AG04450 (cell line): ENCODE measurements around the gene TKTL1. TPM values are rescaled to one million over a fixed set of nuclear protein-coding genes. Genes with fewer than 3 reads are reported as not detected.
"Not testable (repeated sequence)": the region's sequence is repeated elsewhere in the genome, so short reads cannot be mapped to it uniquely, and the experiment has no call there.

Experiments
- CTCF ChIA-PET: fragments of 300-600, 350-600 bp; formaldehyde crosslinking; extraction: SDS; loops from one replicate; lab custom pipeline; 2022; ENCODE audit warnings: antibody characterized with exemption, inconsistent platforms; lab: Charles Lee
- POLR2A ChIA-PET: fragments of 350-600 bp; formaldehyde crosslinking; extraction: SDS; loops from one replicate; lab custom pipeline; 2021; ENCODE audit warnings: antibody characterized with exemption, inconsistent platforms; lab: Yijun Ruan, JAX
- DNase-seq: peaks from one replicate; pipeline ENCODE4 v3.0.0-alpha.2; 2011; ENCODE audit warnings: low read depth, low spot score
- H3K27ac ChIP-seq: one replicate; pipeline ENCODE4 v1.5.1; 2012; ENCODE audit warnings: low read depth, low read length, control low read depth
- H3K27me3 ChIP-seq: one replicate; pipeline ENCODE4 v1.6.0; 2012; ENCODE audit warnings: low read length; ENCODE audit not compliant: control insufficient read depth, insufficient read depth
- H3K4me3 ChIP-seq: 2 replicates; pipeline ENCODE4 v1.5.1; 2011; ENCODE audit warnings: mild to moderate bottlenecking, low read depth, low read length, control low read depth
- H3K9me3 ChIP-seq: 2 replicates; pipeline ENCODE4 v1.5.1; 2012; ENCODE audit warnings: low read length; ENCODE audit not compliant: control insufficient read depth, insufficient read depth
- CTCF ChIP-seq: IDR thresholded peaks from 2 replicates; pipeline ENCODE4 v1.5.1; 2011; ENCODE audit warnings: low read depth, low read length, control low read depth, inconsistent platforms
- polyA minus RNA-seq: library from RNA; depleted of rRNA, polyadenylated mRNA; stranded (reverse); fragments of >200 nt; gene quantifications from 2 replicates; pipeline ENCODE4 v1.2.3, GENCODE V29; 2011; rRNA and poly(A)+ RNA removed
- polyA plus RNA-seq: library from polyadenylated mRNA; depleted of rRNA; stranded (reverse); fragments of >200 nt; gene quantifications from 2 replicates; pipeline ENCODE4 v1.2.3, GENCODE V29; 2011; rRNA removed

The TKTL1 gene
- polyA plus RNA-seq, result not detected in 2 replicates
- not detected in 2 replicates for polyA minus RNA-seq

- Histone ChIP-seq H3K27ac (no peak within 1 kb of the TSS), H3K4me3 (no peak within 1 kb of the TSS), H3K9me3 (no peaks in the 10 kb centered on the region; the same call in 1 of the 2 replicates), H3K27me3 (no peaks in the 10 kb centered on the region)
- no peak for TF ChIP-seq CTCF
- CTCF ChIA-PET, result no interaction called here
- DNase-seq, result no peak
- POLR2A ChIA-PET, result no interaction called here
Observed at GRCh38 chrX:154295664-154296310, at the start of gene TKTL1. TSS of gene TKTL1 (plus strand) at chrX:154295795. CDS start at chrX:154295860, 65 bp downstream.

- H3K27me3 ChIP-seq, CTCF ChIA-PET, H3K4me3 ChIP-seq, H3K9me3 ChIP-seq, POLR2A ChIA-PET, H3K27ac ChIP-seq, DNase-seq: not testable (repeated sequence)
Observed at GRCh38 chrX:154247377-154248045, 48.1 kb upstream of the TKTL1 start.

GRCh38 chrX:154248076-154248475 is 47.5 kb upstream of the TKTL1 start:
- POLR2A ChIA-PET, DNase-seq, H3K9me3 ChIP-seq, H3K4me3 ChIP-seq, CTCF ChIA-PET, H3K27ac ChIP-seq, H3K27me3 ChIP-seq: not testable (repeated sequence)

- H3K9me3 ChIP-seq, POLR2A ChIA-PET, H3K27me3 ChIP-seq, CTCF ChIA-PET, DNase-seq, H3K4me3 ChIP-seq, H3K27ac ChIP-seq: not testable (repeated sequence)
Observed at GRCh38 chrX:154257282-154257681, 38.3 kb upstream of the TKTL1 start, which contains the start of gene OPN1MW3. TSS of gene OPN1MW3 (plus strand) at chrX:154257582. CDS start at chrX:154257620, 38 bp downstream.

- POLR2A ChIA-PET, H3K4me3 ChIP-seq, DNase-seq, H3K27me3 ChIP-seq, H3K27ac ChIP-seq, H3K9me3 ChIP-seq, CTCF ChIA-PET: not testable (repeated sequence)
Observed at GRCh38 chrX:154258711-154259110, 36.9 kb upstream of the TKTL1 start.

GRCh38 chrX:154263072-154263471 is 32.5 kb upstream of the TKTL1 start:
- H3K27me3 ChIP-seq, H3K27ac ChIP-seq, POLR2A ChIA-PET, CTCF ChIA-PET, DNase-seq, H3K9me3 ChIP-seq, H3K4me3 ChIP-seq: not testable (repeated sequence)

- POLR2A ChIA-PET, CTCF ChIA-PET, H3K27ac ChIP-seq, H3K4me3 ChIP-seq, H3K27me3 ChIP-seq, H3K9me3 ChIP-seq, DNase-seq: not testable (repeated sequence)
Observed at GRCh38 chrX:154269245-154269644, 26.4 kb upstream of the TKTL1 start.

GRCh38 chrX:154284489-154285338 is 10.9 kb upstream of the TKTL1 start:
- POLR2A ChIA-PET, DNase-seq, CTCF ChIA-PET, H3K4me3 ChIP-seq, H3K27ac ChIP-seq, H3K27me3 ChIP-seq, H3K9me3 ChIP-seq: not testable (repeated sequence)

GRCh38 chrX:154286406-154286805 is 9.2 kb upstream of the TKTL1 start:
- H3K27ac ChIP-seq, DNase-seq, POLR2A ChIA-PET, H3K27me3 ChIP-seq, H3K9me3 ChIP-seq, H3K4me3 ChIP-seq, CTCF ChIA-PET: not testable (repeated sequence)
